ENCODE measurements around the gene NECTIN1.

Gene NECTIN1

DNA sequence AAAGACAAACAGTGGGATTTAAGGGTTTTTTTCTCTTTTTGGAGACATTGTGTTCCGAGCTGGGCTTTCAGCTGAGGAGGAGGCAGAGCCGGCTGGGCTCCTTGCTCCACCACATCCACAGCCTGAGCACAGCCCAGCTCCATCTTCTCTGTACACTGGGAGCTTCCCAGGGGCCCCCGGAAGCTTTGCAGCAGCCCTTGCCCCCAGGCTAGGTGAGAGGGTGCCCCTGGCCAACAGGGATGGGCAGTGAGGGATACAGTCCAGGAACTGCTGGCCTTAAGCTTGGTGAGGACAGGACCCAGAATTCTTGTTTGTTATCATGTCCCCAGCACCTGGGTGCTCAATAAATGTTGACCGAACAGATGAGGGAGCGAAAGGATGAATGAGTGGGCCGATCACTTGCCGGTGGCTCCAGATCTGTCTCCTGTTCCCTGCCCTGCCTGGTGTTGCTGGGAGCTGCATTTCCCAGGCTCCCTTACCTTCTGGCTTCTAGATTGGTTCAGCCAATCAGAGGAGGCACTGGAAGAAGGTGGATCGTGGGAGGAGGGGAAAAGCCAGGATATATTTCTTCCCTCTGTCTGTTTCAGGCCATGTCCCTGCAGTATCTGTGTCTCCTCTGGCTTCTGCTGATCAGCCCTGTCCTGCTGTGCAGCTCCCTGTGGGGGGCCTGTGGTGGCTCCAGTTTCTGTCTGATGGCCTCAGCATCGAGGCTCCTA, 26.5 kb upstream of the NECTIN1 start:
- no peak for DNase-seq (ENCODE audit: low read depth in 1 of 2, low spot score in 1 of 2)

DNA sequence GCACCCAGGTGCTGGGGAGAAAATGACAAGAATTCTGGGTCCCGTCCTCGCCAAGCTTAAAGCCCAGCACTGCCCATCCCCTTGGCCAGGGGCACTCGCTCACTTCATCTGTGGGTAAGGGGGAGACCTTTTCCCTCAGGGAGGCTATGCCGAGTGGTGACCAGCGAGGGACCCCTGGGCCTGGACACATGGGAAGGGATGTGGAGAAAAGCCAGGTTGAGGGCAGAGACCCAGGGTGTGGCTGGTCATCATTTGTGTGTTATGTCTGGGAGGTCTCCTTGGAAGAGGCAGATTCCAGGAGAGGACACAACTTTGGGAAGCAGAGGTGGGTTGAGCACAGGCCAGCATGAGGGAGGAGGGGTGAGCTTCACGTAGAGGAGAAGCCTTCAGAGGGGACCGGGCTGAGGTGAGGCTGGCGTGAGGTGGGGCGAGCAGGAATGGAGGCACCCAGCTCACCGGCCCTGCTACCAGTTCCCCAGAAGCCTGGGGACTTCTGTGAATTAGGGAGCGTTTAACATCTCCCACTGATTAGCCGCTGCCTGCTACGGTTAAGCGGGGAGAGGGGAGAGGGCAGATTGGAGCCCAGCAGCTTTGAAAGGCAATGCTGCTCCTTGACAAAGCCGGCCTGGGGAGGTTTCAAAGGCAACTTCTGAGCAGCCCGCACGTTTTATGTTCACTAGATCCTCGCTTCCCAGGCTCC, 25.8 kb upstream of the NECTIN1 start:
- no peak for DNase-seq (ENCODE audit: low read depth in 1 of 2, low spot score in 1 of 2)

DNA sequence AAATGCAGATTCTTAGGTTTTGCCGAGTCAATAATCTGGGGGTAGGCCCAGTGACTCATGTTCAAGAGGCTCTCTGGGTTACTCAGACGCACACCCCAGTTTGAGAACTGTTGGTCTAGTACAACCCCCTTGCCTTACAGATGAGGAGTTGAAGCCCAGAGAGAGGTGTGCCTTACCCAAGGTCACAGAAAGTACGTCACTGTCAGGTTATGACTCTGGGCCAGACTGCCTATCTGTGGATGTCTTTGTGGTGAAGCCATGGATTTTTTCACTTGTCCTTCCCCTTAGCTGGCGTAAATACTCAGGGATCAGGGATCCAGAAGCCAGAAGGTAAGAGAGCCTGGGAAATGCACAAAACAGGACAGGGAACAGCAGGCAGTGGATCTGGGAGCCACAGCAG, 25.2 kb upstream of the NECTIN1 start:
- no peak for DNase-seq (ENCODE audit: low read depth in 1 of 2, low spot score in 1 of 2)

DNA sequence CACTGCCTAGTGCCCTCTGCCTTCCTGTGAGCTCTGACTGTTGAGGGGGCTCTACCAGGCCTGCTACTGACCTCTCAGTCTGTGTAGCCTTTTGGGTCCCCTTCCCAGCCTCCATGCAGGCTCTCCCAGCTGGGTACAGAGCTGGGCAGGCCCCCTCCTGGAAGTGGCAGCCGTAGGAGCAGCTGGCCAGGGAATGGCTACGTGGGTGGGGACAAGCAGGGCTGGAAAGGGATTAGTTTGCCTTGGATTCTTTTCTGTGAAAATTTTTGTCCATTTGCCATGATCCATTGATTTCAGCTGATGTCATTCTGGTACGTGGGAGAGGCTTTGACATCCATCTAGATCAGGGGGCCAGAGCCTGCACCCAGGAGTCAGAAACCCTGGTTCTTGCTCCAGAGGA, 23.9 kb upstream of the NECTIN1 start:
- no peak for DNase-seq (ENCODE audit: low read depth in 1 of 2, low spot score in 1 of 2)

DNA sequence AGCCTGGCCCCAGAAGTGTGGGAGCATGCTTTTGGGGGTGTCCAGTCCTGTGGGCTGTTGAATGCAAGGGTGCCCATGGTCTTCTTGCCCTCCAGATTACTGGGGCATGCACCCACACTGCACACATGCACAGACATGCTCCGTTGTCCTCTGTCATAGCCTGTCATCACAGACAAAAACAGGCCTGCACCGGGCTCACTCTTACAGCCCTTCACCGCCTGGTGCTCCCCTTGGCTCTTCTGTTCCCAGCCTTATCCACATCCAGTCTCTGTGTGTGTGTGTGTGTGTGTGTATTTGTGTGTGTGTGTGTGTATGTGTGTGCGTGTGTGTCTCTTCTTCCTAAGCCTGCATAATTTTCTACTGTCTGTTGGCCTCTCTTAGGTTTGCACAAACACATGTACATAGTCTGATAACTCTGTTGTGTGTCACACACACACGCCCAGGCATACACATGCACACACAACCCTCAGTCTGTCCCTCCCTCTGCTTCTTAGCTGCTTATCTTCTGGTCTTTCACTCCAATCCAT, 23.4 kb upstream of the NECTIN1 start:
- no peak for DNase-seq (ENCODE audit: low read depth in 1 of 2, low spot score in 1 of 2)

DNA sequence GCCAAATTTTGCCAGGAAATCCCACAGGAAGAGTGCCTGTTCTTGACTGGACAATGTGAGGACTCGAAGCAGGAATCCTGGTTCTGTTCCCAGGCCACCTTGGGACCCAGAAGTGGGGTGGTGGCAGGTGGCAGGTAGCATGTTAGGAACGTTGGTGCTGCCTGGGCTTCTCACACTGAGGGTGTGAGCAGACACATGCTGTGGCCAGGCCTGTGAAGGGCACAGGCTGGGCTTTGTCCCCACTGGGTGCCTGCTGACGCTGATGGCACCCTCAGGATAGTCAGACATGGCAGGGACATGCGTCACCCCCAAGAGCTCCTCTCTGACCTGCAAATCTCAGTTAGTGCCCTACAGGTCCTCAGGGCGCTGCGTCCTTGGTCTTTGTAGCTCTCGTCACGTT, 21.1 kb upstream of the NECTIN1 start:
- no peak for DNase-seq (ENCODE audit: low read depth in 1 of 2, low spot score in 1 of 2)

DNA sequence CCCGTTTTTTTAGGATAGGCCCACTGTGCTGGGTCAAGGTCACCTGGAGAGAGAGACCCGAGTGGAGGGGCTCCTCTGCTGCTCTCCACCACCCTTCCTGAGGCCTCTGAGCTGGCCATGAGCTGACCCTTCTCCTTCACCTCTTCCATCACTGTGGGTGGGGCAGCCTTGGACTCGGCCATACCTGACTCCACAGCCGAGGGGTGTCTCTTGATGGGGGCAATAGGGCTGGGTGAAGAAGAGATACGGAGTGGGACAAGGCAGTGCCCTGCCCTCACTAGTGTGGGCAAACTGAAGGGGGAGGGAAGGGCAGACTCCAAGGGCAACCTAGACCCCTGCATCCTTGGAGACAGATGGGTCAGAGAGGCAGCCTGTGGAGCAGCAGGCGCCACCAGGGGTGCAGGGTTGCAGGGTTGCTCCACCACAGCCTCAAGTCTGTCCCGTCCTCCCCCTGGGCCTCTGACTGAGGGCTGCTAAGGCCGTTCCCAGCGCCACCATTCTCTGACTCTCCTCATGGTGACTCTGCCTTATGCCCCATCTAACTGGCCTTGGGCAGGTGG, 20.1 kb upstream of the NECTIN1 start:
- no peak for DNase-seq (ENCODE audit: low read depth in 1 of 2, low spot score in 1 of 2)

DNA sequence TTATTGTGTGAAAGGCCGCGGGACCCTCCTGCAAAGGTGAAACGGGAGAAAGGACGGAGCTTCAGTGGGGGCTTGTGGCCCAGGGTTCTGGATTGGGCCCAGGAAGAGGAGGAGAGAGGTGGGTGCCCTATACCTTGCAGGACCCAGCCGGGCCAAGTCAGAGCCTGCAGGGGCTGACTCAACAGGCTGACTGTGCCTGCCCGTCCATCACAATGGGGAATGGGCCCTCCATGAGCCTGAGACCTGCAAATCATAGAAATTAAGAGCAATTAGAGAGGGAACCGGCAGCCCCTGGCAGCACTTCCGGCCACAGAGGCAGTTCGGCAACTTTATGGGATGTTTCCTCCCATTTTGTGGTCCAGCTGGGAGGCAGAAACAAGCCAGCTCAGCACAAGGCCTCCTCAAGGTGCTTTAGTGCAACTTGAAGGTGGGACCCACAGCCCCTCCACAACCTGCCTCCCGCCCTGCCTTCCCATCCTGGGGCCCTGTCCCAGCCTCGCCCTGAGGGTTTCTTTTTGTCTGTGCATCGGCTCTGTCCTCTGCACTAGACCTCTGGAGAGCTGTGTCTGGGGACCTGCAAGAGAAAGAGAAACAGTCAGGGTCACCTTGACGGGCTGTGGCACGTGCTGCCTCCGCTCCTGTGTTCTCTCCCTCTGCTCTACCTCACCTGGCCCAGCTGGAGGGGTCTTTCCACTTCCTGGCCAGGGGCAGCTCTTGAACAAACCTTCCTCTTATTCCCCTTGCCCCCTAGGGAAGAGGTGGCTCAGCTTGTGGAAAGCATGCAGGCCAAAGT, 19.1 kb upstream of the NECTIN1 start:
- DNase-seq (ENCODE audit: low read depth in 1 of 2, low spot score in 1 of 2) = no peak

DNA sequence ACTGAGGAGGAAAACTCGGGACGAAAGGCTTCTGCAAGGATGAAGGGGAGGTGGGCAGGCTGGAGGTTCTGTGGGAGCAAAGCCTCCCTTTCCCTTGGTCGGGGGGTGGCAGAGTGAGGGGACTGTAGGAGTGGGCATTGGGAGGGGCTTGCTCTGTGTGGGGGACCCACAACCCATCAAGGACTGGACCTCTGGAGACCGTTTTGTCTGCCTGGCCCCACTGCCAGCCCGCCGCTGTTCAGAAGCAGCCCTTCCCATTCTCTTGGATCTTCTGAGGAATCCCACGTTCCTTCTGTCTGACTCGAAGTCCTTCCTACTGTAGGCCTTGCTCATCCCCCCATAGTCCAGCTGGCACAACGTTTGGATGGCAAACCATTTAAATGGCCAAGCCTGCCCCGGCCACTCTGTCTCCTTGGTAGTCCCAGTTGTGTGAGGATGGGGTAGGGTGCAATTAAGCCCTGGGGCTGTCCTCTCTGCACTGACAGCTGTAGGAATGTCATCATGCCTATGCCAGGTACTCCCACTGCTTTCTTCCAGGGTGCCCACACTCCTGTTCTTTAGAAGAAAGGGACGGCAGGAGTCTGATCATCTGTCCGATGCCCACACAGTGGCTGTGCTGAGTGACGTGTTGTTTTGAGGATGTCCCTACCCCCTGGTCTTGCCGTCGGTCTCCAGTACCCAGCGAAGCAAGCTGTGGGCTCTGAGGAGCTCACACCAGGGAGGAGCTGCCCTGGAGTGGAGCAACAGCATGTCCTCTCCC, 17.0 kb upstream of the NECTIN1 start:
- no peak for DNase-seq (ENCODE audit: low read depth in 1 of 2, low spot score in 1 of 2)

DNA sequence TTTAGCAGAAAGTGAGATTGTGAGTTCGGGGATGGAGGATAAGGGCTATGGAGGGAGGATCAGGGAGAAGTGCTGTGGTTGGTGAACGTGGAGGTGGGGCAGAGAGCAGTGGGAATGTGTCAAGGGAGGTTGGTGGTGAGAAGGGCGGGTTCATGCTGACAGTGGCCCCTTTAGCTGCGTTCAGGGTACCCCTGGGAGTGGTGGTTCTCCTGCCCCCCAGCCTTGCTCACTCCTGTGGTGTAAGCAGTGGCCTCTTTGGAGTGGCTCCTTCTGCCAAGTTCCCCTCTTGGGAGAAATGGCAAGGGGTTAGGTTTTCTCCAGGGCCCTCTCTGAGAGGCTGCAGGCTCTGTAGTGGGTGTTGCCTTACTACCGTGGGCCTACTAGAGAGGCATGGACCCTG, 16.1 kb upstream of the NECTIN1 start:
- no peak for DNase-seq (ENCODE audit: low read depth in 1 of 2, low spot score in 1 of 2)

DNA sequence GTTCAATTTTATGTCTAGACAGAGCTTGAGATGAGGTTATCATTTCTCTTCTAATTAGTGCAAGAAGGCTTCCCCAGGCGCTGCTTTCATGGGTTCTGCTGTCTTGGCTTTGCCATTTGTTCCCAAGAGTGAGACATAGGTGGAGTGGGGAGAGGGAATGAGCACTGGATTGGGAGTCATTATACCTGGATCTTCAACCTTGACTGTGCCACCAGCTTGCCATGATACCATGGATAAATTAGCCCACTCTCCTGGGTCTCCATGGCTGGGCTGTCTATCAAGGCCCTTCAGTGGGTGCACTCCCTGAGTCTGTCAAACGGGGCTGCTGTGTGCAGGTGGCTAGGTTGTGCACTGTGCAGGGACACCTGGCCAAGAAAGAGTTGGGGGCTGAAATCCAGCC, 15.6 kb upstream of the NECTIN1 start:
- no peak for DNase-seq (ENCODE audit: low read depth in 1 of 2, low spot score in 1 of 2)

DNA sequence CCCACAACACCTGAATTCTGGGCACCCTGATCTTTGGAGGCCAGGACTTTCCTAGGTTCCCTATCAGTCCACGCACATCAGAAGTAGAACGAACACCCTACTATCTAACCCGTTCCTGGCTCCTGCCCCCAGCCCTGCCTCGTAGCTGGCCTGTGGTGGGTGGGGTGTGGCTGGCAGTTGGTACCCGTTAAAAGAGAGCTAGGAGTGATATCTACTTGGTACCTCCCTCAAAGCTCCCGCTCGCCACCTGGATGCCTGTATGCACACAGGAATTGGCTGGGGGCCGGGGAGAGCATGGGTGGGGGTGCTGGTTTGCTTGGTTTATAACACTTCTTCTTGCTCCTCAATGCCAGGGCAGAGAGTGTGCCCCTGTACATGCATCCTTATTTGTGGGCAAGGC, 14.0 kb upstream of the NECTIN1 start:
- DNase-seq (ENCODE audit: low read depth in 1 of 2, low spot score in 1 of 2) = no peak

DNA sequence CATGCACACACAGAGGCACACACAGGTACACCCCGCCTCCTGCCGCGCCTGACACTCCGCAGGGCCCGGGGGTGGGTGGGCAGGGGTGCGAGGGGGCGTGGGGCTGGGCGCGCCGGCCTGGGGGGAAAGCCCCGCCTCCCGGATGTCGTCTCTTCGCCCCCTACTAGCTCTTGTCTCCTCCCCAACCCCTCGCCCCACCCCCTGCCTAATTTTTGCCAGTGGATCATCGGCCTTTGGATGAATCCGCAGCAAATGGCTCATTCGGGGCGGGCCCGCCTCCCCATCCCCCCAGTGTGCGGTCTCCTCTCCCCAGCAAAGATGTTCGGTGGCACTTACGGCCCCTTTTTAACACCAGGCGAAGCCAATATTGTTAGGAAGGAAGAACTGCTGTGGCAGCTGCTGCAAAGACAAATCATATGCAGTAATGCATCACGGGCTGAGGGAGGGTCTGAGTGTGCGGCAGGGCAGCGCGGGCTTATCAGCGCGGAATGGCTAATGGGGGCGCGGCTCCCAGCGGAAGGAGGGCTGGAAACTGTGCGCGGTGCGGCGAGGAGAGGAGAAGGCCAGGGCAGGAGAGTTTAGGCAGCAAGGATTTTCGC, 13.4 kb upstream of the NECTIN1 start:
- no peak for DNase-seq (ENCODE audit: low read depth in 1 of 2, low spot score in 1 of 2)

DNA sequence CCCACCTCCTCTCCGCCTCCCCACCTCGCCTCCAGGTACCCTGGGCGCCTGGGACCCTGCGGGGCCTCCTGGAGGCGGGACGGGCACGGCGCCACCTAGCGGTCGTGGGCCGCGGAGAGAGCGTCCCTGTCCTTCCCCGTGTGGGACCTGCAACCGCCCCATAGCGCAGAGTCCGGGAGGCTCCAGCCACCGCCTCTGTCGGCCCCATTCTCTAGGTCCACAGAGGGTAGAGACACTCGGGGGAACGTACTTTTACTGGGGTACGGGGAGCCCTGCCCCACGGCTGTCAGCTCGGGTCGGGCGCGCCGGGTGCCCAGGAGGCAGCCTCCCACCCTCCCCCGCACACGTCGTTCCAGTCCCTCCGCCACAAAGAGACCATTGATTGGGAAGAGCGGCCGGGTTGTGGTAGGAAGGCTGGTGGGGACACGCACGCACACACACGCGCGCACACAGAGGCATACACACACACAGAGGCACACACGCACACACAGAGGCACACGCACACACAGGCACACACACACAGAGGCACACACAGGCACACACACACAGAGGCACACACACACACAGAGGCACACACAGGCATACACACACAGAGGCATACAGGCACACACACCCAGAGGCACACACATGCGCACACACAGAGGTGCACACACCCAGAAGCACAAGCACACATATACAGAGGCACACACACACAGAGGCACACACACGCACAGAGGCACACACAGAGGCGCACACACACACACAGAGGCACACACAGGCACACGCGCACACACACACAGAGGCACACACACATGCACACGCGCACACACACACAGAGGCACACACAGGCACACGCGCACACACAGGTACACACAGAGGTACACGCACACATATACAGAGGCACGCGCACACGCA, 12.6 kb upstream of the NECTIN1 start:
- DNase-seq (ENCODE audit: low read depth in 1 of 2, low spot score in 1 of 2) = peak; percentile 28 to 45

DNA sequence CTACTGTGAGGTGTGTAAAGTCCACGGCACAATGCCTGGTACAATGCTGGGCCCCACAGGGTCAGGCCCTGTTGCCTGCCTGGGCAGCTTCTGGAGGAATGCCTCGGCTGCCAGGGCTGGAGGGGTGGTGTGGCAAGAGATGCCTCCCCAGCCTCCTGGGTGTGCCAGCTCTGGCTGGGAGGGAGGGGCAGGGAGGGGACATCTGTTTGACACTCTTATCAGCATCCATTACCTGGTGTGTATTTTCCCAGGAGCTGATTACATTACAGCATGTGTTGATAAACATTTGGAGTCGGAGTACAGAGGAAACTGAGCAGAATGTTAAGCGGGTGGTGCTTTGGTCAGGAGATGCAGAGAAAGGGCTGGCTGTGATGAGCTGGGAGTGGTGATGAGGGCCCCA, 11.0 kb upstream of the NECTIN1 start:
- no peak for DNase-seq (ENCODE audit: low read depth in 1 of 2, low spot score in 1 of 2)

DNA sequence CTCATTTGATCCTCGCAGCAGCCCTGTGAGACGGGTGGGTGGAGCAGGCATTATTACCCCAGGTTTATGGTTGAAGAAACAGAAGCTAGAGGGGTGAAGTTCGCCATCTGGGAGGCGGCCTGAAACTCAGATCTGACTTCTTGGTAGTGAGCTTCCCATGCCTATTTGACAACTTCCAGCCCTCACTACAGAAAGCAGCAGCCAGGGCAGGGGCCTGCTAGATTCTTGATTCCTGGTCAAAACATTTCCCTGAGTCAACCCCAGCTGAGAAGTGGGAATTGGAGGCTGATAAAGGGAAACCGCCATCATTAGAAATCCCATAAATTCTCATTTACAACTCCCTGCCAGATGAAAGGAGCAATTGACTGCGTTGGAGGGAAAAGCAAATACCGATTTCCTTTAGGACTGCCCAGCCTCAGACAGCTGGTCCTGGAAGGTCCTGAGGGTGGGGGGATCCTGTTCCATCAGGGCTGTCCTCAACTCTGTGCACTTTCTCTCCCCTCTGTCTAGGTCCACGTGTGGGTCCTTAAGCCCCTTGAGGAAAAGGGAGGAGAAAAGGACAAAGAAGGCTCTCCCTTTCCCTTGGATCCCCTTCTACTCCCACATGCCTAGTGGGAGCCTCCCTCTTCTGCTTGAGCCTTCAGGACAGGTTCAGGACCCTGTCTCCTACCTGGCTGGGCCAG, 10.2 kb upstream of the NECTIN1 start:
- no peak for DNase-seq (ENCODE audit: low read depth in 1 of 2, low spot score in 1 of 2)

DNA sequence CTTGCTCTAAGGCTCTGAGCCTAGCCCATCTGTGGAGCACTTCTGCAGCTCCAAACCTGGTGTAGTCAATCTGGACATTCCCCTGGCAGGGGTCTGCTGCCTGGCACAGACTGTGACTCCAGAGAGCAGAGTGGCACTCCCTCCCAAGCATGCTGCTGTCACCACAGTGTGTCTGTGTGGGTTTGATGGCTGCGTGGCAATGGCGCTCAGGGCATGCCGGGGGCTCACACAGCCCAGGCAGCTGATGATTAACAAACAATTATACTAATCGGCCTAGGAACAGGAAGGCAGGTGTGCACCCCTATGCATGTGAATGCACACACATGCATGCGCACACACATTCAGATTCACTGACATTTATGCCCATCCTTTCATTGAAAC, 9.0 kb upstream of the NECTIN1 start:
- no peak for DNase-seq (ENCODE audit: low read depth in 1 of 2, low spot score in 1 of 2)

DNA sequence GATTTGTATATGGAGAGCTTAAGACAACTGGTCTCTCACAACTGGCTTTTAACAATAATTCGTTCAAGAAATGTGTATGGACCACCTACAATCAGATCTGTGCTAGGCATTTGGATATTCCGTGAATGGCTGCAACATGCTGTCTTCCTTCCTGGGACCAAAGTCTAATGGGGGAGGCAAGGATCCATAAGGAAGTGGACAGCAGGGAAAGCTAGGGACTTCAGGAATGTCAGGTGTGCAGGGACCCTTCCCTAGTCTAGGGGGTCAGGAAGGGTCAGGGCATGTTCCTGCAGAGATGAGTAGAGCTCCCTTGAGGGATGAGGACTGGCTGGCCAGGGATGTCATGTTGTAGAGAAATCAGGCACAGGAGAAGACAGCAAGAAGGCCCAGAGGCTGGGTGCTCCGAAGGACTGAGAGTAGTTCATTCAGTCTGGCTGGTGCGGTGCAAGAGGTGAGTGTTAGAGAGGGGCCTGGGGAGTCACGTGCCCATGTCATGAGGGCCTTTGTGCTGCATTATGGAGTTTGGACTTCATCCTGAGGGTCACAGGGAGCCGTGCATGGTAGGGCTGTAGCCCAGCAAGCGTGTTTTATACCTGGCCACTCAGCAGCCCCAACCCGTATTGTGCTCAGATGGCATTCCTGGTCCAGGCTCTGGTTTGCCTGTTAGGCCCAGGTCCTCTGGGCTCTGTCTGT, 8.5 kb upstream of the NECTIN1 start:
- no peak for DNase-seq (ENCODE audit: low read depth in 1 of 2, low spot score in 1 of 2)
